ENCODE results near the gene SMAD2.
"Not testable (repeated sequence)": the region's sequence is repeated elsewhere in the genome, so short reads cannot be mapped to it uniquely, and the experiment has no call there.

Gene SMAD2

DNA sequence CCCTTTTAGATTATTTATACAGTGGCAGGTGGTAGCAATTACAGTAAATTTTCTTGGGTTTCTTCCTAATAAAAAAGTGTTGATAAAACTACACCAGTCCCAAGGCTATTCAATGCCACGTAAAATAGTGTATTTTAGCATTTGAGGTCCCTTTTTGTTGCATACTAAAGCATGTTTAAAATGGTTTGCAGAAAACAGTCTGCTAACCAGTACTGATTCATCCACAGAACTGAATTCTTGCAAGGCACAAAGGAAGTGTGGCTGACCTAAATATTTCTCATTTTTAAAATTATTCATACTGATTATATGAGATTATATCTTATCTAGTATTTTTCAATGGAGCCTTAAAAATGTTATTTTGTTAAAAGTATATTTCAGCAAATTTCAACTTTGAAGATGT lies 98.1 kb downstream of the SMAD2 start:
- no peak for DNase-seq

DNA sequence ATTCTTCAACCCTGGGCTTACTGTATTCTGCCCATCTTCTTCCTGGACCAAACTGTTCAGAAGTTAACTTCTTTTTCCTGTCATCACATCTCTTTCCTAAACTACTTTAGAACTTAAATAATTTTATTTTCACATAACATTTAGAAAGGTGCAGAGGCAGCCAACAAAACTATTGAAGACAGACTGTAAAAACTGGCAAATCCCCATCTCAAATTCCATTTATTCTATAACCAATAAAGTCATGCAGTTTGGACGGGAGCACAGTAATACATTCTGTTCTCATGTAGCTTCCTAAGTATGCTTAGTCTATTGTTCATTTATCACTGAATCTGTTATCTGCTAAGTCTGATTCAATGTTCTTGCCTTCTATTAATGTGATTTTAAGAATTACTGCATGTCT lies 99.1 kb downstream of the SMAD2 start:
- no peak for DNase-seq

- no peak for DNase-seq
Measured at GRCh38 chr18:47830772-47831171, 99.7 kb downstream of the SMAD2 start.

- no peak for DNase-seq
Measured at GRCh38 chr18:47829831-47830230, 100.6 kb downstream of the SMAD2 start.

DNA sequence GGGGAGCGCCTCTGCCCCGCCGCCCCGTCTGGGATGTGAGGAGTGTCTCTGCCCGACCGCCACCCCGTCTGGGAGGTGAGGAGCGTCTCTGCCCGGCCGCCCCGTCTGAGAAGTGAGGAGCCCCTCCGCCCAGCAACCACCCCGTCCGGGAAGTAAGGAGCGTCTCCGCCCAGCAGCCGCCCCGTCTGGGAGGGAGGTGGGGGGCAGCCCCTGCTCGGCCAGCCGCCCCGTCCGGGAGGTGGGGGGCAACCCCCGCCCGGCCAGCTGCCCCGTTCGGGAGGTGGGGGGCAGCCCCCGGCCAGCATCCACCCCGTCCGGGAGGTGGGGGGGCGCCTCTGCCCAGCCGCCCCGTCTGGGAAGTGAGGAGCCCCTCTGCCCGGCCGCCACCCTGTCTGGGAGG lies 102.4 kb downstream of the SMAD2 start:
- not testable (repeated sequence) for DNase-seq

GRCh38 chr18:47826157-47827074 lies 104.0 kb downstream of the SMAD2 start:
- DNase-seq, result no peak

DNA sequence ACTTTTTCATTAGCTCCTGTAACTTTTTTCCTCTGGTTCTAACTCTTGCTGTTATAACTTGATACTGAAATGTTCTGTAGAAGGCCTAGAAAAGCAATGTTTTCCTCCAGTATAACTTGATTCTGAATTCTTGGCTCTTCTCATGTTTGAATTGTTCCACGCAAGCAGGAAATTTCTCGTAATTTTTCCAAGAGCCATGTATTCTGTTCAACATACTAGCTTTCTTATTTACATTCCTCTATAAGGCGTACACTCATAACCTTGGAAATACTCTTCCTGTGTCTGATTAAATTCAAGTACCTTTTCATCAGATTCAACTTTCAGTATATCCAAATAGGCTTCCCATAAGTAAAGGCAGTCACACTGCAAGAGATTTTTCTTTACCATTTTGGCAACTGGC lies 109.1 kb downstream of the SMAD2 start:
- no peak for DNase-seq

- DNase-seq, result no peak
Measured at GRCh38 chr18:47817795-47818077, 112.7 kb downstream of the SMAD2 start.

DNA sequence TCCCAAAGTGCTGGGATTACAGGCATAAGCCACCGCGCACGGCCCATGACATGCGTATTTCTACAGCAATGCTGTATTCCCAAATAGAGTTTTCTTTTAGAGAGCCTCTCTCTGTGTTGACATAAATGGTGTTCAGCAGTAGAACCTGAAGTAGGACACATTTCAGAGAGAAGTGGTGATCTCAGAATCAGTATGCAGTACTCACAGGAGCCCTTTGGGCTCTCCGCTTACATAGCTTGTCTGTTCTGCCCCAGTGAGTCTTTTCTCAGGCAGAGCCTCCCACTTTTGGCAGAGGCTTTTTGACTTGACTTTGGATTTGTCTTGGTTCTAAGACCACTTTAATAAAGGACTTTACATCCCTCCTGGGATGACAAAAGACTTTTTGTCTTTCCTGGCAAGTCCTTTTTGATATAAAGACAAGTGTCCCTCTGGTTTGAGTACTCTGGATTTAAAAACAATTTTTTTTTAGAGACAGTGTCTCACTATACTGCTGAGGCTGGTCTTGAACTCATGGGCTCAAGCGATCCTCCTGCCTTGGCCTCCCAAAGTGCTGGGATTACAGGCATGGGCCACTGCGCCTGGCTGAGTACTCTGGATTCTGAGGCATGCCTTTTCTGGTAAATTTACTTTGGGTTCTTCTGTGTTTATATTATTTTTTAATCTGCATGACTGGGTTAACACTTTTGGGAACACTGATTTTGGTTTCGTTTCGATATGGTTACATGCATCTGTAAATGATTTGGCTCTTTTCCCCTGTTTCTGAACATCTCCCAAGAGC lies 113.3 kb downstream of the SMAD2 start:
- DNase-seq, result no peak

DNA sequence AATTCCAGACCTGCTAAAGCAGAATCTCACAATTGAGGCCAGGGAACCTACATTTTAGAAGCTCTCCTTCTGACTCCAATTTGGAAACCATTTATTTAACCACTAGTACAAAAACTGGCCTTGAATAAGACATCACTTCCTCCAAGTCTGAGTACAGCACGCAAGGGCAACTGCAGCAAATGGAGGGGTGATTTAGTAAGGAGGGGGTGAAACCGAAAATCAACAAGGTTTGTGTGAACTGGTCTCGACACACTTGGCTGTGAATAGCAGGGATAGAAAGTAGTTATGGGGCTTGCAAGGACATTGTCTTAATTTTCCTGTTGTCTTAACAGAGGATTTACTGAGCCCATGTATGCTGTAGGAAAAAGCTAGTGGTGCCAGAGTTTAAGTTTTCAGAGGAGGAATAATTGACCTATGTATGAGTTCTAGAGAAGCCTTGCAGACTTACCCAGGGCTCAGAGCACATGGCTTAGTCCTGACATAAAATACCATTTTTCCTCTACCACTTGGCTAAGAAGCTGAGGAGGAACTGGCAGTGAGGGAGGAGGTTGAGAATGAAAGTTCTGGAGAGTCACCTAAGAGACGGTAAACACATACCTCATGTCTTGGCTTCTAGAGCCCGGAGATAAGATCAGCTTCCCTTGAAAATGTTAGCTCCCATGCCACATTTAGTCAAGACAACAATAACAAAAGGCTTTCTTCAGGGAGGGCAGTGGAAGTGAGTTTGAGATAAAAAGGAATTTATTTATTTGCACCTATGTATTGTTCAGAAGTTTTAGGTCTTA lies 114.8 kb downstream of the SMAD2 start:
- DNase-seq, result no peak

GRCh38 chr18:47809420-47809819 lies 121.0 kb downstream of the SMAD2 start:
- DNase-seq, result no peak

DNA sequence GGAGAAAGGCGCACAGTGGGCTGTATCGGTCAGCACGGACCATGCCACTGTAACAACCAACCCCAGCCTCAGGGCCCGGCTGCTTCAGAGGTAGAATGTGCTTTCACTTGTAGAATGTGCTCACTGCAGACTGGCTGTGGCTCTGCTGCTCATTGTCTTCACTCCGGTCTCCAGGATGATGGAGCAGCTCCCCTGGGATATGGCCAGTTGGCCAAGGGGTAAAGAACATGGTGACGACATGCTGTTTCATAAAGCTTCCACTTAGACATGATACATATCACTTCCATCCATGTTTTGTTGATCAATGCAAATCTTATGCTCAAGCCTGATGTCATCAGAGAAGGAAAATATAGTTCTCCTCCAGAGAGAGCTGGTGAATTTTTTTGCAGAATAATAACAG lies 127.7 kb downstream of the SMAD2 start:
- DNase-seq, result no peak

DNA sequence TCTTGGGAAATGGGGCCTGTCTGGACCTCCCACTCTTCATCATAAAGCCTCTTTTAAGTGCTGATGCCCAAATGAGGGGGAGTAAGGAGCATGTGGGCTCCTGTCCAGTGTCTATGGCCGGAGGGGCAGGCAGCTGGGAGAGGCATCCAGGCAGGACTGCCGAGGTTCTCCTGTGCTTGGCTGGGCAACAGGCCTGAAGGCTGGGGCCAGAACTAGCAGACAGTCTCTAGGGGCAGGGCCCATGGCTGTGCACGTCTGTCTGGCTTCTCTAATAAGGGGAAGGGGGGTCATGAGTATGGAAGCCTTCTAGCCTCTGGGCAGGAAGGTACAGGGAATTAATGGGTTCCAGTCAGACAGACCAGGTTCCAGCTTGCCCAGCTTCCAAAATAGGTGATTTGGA lies 128.6 kb downstream of the SMAD2 start:
- no peak for DNase-seq

- DNase-seq, result no peak
Measured at GRCh38 chr18:47800756-47801155, 129.7 kb downstream of the SMAD2 start.

- no peak for DNase-seq
Measured at GRCh38 chr18:47800248-47800647, 130.2 kb downstream of the SMAD2 start.

GRCh38 chr18:47799376-47799775 lies 131.1 kb downstream of the SMAD2 start:
- no peak for DNase-seq

GRCh38 chr18:47798366-47798765 lies 132.1 kb downstream of the SMAD2 start:
- DNase-seq, result no peak

DNA sequence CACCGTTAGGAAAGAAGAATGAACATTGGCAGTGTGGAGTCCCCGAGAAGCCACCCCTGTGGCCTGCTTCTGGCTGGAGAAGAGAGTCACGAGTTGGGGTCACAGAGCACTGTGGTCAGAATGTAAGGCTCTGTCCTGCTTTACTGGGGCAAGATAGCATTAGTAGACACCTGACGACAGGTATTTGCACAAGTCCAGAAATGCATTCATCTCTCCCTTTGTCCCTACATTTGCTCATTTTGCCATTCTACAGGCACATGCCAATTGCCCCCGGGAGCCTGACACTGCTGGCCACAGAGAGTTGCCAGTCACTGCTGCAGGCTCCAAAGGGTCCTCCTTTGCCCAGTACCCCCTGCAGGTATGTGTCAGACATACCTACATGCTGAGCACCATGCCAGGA lies 133.3 kb downstream of the SMAD2 start:
- DNase-seq, result no peak

DNA sequence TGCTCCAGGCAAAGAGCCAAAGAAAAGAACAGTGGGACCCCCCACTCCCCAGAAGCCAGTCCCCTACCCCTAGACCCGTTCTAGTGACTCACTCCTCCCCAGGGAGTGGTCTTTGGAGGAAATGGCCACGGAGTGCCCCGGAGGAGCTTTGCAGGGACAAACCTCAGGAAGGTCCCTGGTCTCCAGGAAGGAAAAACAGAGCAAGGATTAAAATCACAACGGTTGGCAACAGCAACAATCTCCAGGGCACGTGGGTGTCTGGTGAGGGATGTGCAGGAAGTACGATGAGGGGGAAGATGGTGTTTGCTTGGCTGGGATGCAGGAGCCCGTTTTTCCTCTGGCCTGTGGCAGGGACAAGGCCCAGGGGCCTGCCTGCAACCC lies 135.0 kb downstream of the SMAD2 start:
- no peak for DNase-seq

- no peak for DNase-seq
Measured at GRCh38 chr18:47794725-47795433, 135.6 kb downstream of the SMAD2 start.

DNA sequence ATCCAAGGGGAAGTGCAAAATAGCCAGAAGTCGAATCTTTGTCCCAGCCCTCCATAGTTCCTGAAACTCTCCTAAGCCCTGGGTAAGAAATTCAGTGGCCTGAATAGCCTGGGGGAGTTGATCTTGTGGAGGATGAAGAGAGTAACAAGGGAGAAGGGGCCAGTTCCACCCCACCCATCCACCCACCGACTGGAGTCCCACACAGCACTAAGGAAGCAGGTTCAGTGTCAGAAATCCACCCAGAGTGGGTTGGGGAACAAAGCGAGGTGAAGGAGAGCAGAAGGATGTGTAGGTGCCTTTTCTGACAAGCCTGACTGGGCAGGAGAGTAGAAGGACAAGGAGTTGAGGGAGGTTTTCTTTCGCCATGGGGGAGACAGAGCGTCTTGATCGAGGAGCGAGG lies 136.8 kb downstream of the SMAD2 start:
- no peak for DNase-seq

DNA sequence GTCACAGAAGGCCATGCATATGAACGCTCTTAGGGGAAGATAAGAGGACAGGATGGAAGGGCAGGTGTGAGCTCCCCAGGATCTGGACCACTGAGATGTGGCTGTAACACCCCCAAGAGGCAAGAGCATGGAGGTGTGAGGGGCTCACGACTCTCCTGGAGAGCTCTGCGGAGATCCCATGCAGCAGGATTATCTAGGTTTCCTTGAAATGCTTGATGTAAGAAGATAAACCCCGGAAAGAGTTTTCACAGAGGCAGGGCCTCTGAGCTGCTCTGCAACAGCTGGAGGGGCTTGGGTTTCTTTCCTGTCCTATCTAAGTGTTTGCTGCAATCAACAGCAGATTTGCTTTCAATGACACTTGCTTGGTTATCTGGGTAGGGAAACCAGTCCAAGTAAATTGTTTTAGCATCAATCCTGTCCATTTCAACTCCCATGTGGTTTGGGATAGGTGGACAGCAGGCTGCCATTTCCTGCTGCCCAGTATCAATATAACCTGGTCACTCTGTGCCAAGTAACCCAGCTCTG lies 138.9 kb downstream of the SMAD2 start:
- no peak for DNase-seq

DNA sequence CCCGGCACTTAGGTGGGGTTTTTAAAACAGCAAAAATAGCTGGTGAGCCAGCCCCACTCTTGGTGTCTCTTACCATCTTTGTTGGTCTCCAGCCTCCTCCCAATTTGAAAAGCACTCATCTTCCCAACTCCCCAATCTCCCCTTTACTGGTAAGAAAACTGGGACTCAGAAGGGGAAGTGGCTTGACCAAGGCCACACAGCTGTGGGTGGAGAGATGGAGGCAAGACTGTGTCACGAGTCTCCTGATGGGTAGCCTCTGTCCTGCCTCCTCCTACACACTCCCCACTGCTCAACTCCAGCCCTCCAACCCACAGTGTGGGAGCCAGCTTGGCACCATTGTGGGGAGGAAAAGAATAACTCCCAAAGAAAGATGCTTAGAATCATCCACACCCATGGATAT lies 140.4 kb downstream of the SMAD2 start:
- no peak for DNase-seq

All from activated CD8-positive, alpha-beta memory T cell treated with anti-CD3 and anti-CD28 coated beads, Interleukin-2, amount 50 U/mL, for 48 hours (primary cell).